ENCODE measurements around the gene ASAP3.
"Not testable (repeated sequence)": the region's sequence is repeated elsewhere in the genome, so short reads cannot be mapped to it uniquely, and the experiment has no call there.

ASAP3 gene

DNA sequence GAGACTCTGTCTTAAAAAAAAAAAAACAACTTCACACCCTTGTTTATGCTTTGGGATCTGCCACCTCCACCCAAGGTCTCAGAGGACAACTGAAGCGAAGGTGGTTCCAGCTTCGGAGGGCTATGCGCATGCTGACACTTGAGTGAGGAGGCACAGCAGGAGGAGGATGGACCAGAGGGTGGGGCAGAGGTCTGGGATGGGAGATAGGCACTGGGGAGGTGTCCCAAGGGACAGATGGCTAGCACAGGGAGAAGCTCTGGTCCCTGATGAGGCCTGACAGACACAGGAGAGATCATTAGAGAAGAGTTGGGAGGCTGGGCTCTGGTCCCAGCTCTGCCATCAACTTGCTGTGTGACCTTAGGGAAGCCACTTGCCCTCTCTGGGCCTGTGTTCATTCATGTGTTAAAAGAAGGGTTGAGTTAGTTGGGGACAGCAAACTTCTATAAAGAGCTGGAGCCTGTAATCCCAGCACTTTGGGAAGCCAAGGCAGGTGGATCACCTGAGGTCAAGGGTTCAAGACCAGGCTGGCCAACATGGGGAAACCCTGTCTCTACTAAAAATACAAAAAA lies 30.2 kb upstream of the ASAP3 start:
- no peak for DNase-seq

GRCh38 chr1:23509896-23510295 lies 25.9 kb upstream of the ASAP3 start:
- DNase-seq: no peak

GRCh38 chr1:23506376-23507107 lies 22.6 kb upstream of the ASAP3 start:
- DNase-seq: no peak

DNA sequence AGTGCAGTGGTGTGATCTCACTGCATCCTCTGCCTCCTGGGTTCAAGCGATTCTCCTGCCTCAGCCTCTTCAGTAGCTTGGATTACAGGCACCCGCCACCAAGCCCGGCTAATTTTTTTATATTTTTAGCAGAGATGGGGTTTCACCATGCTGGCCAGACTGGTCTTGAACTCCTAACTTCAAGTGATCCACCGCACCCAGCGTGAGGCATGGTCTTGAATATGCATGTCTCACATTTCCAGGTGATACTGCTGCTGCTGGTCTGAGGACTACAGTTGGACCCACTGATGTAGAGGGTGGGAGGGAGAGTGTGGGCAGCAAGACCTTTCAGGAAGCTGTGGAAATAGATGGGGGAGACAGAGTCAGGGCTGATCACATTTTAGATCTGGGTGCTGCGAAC lies 21.9 kb upstream of the ASAP3 start:
- DNase-seq: no peak

DNA sequence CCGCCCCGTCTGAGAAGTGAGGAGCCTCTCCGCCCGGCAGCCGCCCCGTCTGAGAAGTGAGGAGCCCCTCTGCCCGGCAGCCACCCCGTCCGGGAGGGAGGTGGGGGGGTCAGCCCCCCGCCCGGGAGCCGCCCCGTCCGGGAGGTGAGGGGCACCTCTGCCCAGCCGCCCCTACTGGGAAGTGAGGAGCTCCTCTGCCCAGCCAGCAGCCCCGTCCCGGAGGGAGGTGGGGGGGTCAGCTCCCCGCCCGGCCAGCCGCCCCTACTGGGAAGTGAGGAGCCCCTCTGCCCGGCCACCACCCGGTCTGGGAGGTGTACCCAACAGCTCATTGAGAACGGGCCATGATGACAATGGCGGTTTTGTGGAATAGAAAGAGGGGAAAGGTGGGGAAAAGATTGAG lies 20.2 kb upstream of the ASAP3 start:
- DNase-seq: not testable (repeated sequence)

GRCh38 chr1:23502951-23503350 lies 19.0 kb upstream of the ASAP3 start:
- no peak for DNase-seq

DNA sequence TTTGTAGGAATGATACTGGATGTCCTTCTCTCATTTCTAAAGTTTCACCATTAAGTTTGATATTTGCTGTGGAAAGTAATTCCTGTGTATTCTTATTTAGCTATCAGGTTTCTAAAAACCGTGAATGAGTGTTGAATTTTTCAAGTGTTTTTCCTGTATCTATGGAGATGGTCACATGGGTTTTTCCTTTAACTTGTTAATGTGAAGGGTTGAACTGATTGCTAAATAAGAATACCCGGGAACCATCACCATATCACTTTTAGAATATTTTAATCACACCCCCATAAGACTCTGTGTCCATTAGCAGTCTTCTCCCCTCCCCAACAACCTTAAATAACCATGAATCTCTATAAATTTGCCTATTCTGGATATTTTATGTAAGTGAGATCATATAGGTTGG lies 16.5 kb upstream of the ASAP3 start:
- DNase-seq: no peak

GRCh38 chr1:23497777-23498439 lies 13.9 kb upstream of the ASAP3 start:
- DNase-seq: no peak

- no peak for DNase-seq
Observed at GRCh38 chr1:23496490-23497181, 12.7 kb upstream of the ASAP3 start.

- not testable (repeated sequence) for DNase-seq
Observed at GRCh38 chr1:23494836-23495235, 10.9 kb upstream of the ASAP3 start.

GRCh38 chr1:23492776-23493175 lies 8.8 kb upstream of the ASAP3 start:
- DNase-seq: not testable (repeated sequence)

GRCh38 chr1:23492132-23492720 lies 8.2 kb upstream of the ASAP3 start:
- DNase-seq: no peak

- no peak for DNase-seq
Observed at GRCh38 chr1:23489842-23490241, 5.9 kb upstream of the ASAP3 start.

GRCh38 chr1:23485002-23485332 lies 988 bp upstream of the ASAP3 start:
- no peak for DNase-seq

DNA sequence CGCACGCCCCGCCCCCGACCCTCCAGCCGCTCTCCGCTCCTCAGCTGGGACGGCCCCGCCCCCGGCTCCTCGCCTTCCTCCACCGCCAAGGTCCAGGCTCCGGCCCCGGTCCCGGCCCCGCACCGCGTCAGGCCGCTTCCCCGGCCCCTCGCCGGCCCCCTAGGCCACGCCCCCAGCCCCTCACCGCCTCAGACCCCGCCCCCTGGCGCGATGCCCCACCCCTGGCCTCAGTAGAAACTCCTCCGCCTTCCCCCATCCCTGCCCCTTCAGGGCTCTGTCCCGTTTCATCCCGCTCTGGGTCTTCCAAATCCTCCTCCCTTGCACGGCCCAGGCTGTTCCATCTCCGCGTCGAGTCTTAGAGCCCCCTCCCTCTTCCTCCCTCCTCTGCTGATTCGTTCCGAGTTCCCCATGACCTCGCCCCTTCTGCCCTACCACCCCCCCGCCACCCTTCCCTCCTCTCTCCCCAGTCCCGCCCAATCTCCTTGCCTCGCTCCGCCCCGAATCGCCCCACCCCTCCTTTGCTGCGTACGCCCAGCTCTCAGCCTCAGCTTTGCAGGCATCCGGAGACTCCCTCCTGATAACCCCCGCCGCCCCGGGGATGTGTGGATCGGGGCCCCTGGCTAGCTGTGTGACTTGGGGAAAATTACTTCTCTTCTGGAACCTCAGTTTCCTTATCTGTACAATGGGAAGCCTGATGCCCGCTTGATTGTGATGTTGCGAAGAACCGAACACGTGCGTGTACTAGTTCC lies 448 bp upstream of the ASAP3 start:
- peak; percentile 93 for DNase-seq

GRCh38 chr1:23481904-23482303 lies 2.1 kb downstream of the ASAP3 start:
- DNase-seq: no peak

- DNase-seq: no peak
Observed at GRCh38 chr1:23481026-23481597, 2.9 kb downstream of the ASAP3 start.

DNA sequence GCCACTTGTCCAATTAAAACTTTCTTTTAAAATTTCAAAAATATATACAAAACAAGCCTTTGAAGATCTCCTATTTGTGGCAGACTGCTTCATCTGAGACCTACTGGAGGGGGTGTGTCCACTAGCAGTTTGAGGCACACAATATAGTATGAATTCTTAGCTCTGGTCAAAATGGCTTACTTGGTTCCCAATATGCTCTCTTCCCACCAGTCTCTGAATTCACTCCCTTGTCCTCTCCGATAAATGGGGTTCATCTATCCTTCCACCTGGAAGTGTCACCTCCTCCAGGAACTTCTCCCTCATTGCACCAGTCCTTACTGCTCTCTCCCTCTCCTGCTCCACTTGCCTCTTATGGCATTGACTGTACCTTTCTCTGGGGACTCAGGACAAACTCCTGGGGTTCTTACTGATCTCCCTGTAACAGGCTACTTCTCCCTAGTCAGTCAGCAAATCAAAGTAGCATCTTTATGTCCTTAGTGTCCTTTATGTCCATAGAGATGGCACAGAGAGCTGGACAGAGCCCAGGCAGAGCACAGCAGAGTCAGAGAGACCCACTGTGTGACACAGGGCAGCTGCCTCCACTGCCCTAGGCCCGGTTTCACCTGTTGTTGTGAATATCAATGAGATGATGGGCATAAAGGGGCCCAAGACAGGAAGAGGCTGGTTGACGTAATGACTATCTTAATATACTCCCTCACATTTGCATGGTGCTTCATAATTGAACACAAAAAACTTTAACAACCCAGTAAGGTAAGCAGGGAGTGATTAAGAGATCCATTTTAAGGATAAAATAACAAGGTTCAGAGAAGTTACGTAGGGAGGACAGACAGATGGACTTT lies 3.6 kb downstream of the ASAP3 start:
- DNase-seq: no peak

- DNase-seq: no peak
Observed at GRCh38 chr1:23479666-23479941, 4.4 kb downstream of the ASAP3 start.

DNA sequence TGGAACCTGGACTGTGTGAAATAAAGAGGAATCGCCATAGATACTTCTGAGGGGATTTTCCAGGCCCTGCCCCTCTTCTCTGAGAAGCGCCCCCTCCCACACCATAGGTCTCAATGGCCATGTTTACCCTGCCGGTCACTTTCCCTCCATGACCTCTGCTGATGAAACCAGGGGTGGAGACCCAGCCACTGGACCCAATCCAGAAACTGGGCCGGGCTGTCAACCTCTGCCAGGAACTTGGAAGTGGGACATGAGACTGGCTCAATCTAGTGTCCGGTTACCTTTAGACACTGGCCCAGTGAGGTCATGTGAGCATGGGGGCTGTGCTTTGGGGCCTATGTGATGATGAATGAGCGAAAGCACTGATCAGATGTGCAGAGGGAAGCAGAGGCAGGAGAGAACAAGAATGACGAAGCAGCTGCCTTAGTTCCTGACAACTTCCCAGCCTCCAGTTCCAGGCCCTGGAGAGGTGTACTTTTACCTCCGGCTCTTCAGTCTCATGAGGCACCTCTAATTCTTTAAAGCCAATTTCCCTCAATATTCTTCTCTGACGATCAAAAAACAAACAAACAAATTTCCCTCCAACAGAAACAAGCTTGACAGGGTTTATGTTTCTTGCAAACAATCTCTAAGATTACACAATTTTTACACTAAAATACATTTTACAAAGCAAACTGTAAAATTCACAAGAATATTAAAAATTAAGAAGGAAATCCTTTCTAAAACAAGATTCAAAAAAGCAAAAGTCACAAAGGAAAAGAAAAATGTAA lies 4.9 kb downstream of the ASAP3 start:
- no peak for DNase-seq

All from T-helper 9 cell (primary cell).